ENCODE results near the gene JAK3. TPM values are rescaled to one million over a fixed set of nuclear protein-coding genes. Genes with fewer than 3 reads are reported as not detected.

The JAK3 gene
- total and polyA plus RNA-seq, 10 of the 15 experiments (the other 5 are each of a cell fraction or from before 2014, with no cell fraction given): 7.8 to 67.9 (median 33.3) TPM

GRCh38 chr19:17859533-17860330 is 11.9 kb upstream of the JAK3 start, which contains the start of gene RPL18A (continued):
- TF ChIP-seq HSF1 (IDR thresholded peaks at IDR 0.05; ENCODE audit: low read depth, low read length) (no peak), POLR2A (IDR thresholded peaks at IDR 0.05; ENCODE audit: low read depth, low read length) (peak; percentile 100), ETV6 (conservative IDR thresholded peaks at IDR 0.05 in 1 of 2, IDR thresholded peaks at IDR 0.05 in 1 of 2; ENCODE audit: borderline replicate concordance in 1 of 2, low read depth in 1 of 2) (no peak), MYB (IDR thresholded peaks at IDR 0.05; ENCODE audit: borderline replicate concordance, low read depth, low read length) (no peak), ZBTB33 (IDR thresholded peaks at IDR 0.05) (no peak), USF1 (IDR thresholded peaks at IDR 0.05; ENCODE audit: borderline replicate concordance, extremely low read length, insufficient read depth, low read depth, low read length) (no peak), NFXL1 (IDR thresholded peaks at IDR 0.05; ENCODE audit: borderline replicate concordance) (no peak), KLF5 (IDR thresholded peaks at IDR 0.05; ENCODE audit: partially characterized antibody) (peak; percentile 91), USF2 (IDR thresholded peaks at IDR 0.05; ENCODE audit: borderline replicate concordance, low read depth, low read length) (no peak; the same call in 1 of the 2 replicates), REST (IDR thresholded peaks at IDR 0.05; ENCODE audit: low read depth, low read length) (peak; percentile 38; the same call in 1 of the 2 replicates), HDGF (IDR thresholded peaks at IDR 0.05) (peak; percentile 89), POLR2AphosphoS2 (IDR thresholded peaks at IDR 0.05; ENCODE audit: low read depth, low read length) (peak; percentile 92), CUX1 (IDR thresholded peaks at IDR 0.05; ENCODE audit: insufficient replicate concordance, low read depth, low read length) (no peak)

Data from GM12878 (cell line).